Brain microvascular endothelial cell (primary cell): Measurements from ENCODE around the gene LUZP2.

Experiments used
- DNase-seq: peaks from one replicate; pipeline ENCODE4 v3.0.0-alpha.2; 2020
- H3K27ac ChIP-seq: fragments of 250-450 bp; sonication (Bioruptor Pico); 2 replicates; pipeline ENCODE4 v1.5.1; 2020; ENCODE audit warnings: mild to moderate bottlenecking, moderate library complexity
- H3K27me3 ChIP-seq: fragments of 250-450 bp; sonication (Bioruptor Pico); replicated peaks from 2 replicates; pipeline ENCODE4 v1.5.1; 2020; ENCODE audit warnings: mild to moderate bottlenecking
- H3K36me3 ChIP-seq: fragments of 250-450 bp; sonication (Bioruptor Pico); replicated peaks from 2 replicates; pipeline ENCODE4 v1.5.1; 2020; ENCODE audit warnings: mild to moderate bottlenecking
- H3K4me3 ChIP-seq: 2 replicates; pipeline ENCODE4 v1.5.1; 2011; ENCODE audit warnings: low read depth, mild to moderate bottlenecking, control low read depth, low read length, moderate library complexity
- in situ Hi-C: cut with HindIII; loops from 2 replicates; pipeline ENCODE4 v1.10.0; 2017; ENCODE audit warnings: low sequenced_read_pairs, low pct_ligation_motif_present
- TF ChIP-seq, protein P1 (sequence below): IDR thresholded peaks from 2 replicates; pipeline ENCODE4 v1.5.1; 2011; ENCODE audit warnings: low read depth, mild to moderate bottlenecking, moderate library complexity, low read length, control low read depth, inconsistent platforms; ENCODE audit errors: missing control alignments

LUZP2 gene

DNA sequence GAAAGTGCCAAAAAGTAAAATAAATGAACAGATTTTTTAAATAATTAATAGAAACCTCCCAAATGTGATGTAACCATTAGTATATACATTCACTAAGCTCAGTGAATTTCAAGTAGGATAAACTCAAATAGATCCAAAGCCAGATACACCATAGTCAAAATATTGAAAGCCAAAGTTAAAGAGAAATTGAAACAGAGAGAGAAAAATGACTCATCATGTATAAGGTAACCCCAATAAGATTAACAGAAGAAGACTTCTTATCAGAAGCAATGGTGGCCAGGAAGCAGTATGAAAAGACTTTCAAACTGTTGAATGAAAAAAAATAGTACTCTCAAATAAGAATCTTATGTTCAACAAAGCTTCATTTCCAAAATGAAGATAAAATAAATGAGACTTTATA, 70.5 kb downstream of the LUZP2 start:
- Histone ChIP-seq H3K27me3 (no peaks in the 10 kb centered on the region), H3K36me3 (no peaks in the 10 kb centered on the region), H3K4me3 (no peak overlapping the region), H3K27ac (no peak overlapping the region)
- TF ChIP-seq, protein P1, sequence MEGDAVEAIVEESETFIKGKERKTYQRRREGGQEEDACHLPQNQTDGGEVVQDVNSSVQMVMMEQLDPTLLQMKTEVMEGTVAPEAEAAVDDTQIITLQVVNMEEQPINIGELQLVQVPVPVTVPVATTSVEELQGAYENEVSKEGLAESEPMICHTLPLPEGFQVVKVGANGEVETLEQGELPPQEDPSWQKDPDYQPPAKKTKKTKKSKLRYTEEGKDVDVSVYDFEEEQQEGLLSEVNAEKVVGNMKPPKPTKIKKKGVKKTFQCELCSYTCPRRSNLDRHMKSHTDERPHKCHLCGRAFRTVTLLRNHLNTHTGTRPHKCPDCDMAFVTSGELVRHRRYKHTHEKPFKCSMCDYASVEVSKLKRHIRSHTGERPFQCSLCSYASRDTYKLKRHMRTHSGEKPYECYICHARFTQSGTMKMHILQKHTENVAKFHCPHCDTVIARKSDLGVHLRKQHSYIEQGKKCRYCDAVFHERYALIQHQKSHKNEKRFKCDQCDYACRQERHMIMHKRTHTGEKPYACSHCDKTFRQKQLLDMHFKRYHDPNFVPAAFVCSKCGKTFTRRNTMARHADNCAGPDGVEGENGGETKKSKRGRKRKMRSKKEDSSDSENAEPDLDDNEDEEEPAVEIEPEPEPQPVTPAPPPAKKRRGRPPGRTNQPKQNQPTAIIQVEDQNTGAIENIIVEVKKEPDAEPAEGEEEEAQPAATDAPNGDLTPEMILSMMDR, result no peak
- in situ Hi-C loops, result no loop called here
- no peak for DNase-seq

DNA sequence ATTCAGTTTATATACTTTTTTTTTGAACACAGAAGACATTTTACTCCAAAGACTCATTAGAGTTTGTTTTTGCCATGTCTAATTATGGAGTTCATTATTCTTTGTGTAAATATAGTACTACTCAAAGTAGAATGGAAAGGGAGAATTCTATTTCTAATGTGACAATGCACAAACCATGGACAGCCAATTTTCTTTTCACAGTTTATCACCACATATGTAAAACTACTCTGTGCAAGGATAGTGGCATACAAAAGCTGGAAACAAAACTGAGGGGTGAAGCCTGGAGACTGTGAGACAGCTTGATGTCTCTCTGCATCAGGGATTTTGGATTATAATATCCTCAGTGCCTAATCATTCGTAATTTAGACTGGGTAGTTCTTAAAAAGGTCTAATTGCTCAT, 75.5 kb downstream of the LUZP2 start:
- H3K36me3 ChIP-seq, result no peaks in the 10 kb centered on the region
- TF ChIP-seq, protein P1, result no peak
- H3K4me3 ChIP-seq, result no peak overlapping the region
- no peak for DNase-seq
- H3K27me3 ChIP-seq, result no peaks in the 10 kb centered on the region
- H3K27ac ChIP-seq, result no peak overlapping the region
- in situ Hi-C loops, result no loop called here

DNA sequence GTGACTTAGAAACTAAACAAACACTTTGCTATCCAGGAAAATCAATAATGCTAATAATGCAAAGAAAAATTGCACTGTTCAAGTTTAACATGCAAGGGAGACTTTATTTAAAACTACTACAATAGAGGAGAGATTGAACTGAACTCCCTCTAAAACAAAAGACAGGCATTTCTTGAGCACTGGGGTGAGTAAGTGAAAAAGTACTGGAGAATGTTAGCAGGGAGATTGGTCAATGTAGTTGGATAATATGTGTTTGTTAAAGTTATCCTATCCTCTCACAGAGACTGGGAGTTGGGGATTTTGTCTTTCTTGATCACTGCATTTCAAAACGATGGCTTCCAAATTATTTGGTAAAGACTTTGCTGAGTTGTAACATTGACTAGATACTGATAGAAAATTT, 77.6 kb downstream of the LUZP2 start:
- TF ChIP-seq, protein P1, result no peak
- Histone ChIP-seq H3K27me3 (no peaks in the 10 kb centered on the region), H3K36me3 (no peaks in the 10 kb centered on the region), H3K4me3 (no peak overlapping the region), H3K27ac (peak overlapping the region; percentile 80)
- no peak for DNase-seq
- in situ Hi-C loops, result no loop called here

DNA sequence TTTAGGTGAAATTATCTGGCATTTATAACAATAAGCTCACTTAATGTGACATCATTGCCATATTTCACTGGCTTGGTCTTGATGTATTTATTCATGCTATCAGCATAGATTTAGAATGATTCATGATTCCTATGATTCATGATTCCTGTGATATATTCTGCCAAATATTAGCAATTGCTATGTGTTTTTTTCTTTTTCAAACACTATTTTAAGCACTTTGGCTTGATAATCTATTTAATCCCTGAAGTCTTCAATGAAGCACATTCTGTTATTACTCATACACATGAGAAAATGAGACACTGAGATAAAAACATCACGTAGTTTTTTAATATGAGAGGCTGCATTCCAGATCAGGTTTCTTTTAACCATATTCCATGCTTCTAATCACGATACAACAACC, 78.5 kb downstream of the LUZP2 start:
- TF ChIP-seq, protein P1, result no peak
- H3K36me3 ChIP-seq, result no peaks in the 10 kb centered on the region
- no peak overlapping the region for H3K4me3 ChIP-seq
- no peaks in the 10 kb centered on the region for H3K27me3 ChIP-seq
- in situ Hi-C loops, result no loop called here
- H3K27ac ChIP-seq, result peak overlapping the region; percentile 80
- DNase-seq, result peak; percentile 36

DNA sequence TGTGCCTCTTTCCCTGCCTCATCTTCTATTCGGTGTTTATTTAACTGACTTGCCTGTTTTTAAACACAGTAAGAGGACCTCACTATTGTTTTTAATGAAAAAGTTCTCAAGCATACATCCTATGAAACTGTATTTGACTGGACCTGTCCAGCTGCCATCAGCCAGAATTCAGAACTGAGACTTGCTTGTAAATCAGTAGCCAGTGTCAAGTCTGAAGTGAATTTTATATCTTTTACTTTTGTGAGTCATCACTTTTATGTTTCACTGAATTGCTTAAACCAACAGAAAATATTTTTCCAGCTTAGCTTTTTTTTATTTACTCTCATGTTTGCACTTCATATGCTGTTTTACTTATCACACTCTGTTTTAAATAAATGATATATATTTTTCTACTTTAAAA, 88.3 kb downstream of the LUZP2 start:
- H3K4me3 ChIP-seq, result no peak overlapping the region
- in situ Hi-C loops, result no loop called here
- TF ChIP-seq, protein P1, result no peak
- no peak for DNase-seq
- H3K27ac ChIP-seq, result no peak overlapping the region
- no peaks in the 10 kb centered on the region for H3K36me3 ChIP-seq
- no peaks in the 10 kb centered on the region for H3K27me3 ChIP-seq

DNA sequence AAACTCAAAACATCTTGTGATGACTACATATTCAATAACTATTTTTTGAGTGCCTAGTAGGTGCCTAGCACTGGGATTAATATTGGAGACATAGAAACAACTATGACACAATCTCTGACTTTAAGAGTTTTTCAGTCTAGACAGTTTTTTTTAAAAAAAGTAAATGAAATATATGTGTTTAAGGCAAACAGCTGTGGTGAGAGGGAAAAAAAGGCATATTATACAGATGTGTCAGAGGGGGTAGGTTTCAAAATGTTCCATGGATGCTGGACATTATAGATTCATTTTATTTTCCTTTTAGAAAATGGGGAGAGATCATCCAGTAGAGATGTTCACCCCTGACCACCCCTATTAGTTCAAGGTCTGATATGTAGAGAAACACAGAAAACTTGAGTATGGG, 90.8 kb downstream of the LUZP2 start:
- in situ Hi-C loops, result no loop called here
- DNase-seq, result no peak
- Histone ChIP-seq H3K27me3 (no peaks in the 10 kb centered on the region), H3K36me3 (no peaks in the 10 kb centered on the region), H3K27ac (peak overlapping the region; percentile 70), H3K4me3 (no peak overlapping the region)
- TF ChIP-seq, protein P1, result no peak
